NT2/D1 (cell line): Measurements from ENCODE around the gene OGFR.
"Not testable (repeated sequence)": the region's sequence is repeated elsewhere in the genome, so short reads cannot be mapped to it uniquely, and the experiment has no call there.

ENCODE experiments used
- DNase-seq: peaks from one replicate; pipeline ENCODE4 v3.0.0-alpha.2; 2011; ENCODE audit warnings: low read depth, low spot score
- H3K27me3 ChIP-seq: 2 replicates; pipeline ENCODE4 v1.6.0; 2011; ENCODE audit warnings: mild to moderate bottlenecking; ENCODE audit not compliant: insufficient read length, insufficient read depth
- H3K36me3 ChIP-seq: 2 replicates; pipeline ENCODE4 v1.6.1; 2011; ENCODE audit warnings: mild to moderate bottlenecking, low read length, mixed read lengths; ENCODE audit not compliant: insufficient read depth, insufficient read length
- H3K4me1 ChIP-seq: 2 replicates; pipeline ENCODE4 v1.5.1; 2011; ENCODE audit not compliant: insufficient read depth, insufficient read length
- H3K4me3 ChIP-seq: 2 replicates; pipeline ENCODE4 v1.5.1; 2011; ENCODE audit warnings: low read depth; ENCODE audit not compliant: insufficient read length
- H3K9ac ChIP-seq: 2 replicates; pipeline ENCODE4 v1.6.0; 2011; ENCODE audit warnings: low read depth; ENCODE audit not compliant: insufficient read length
- H3K9me3 ChIP-seq: 2 replicates; pipeline ENCODE4 v1.5.1; 2011; ENCODE audit warnings: mild to moderate bottlenecking, low read length; ENCODE audit not compliant: insufficient read depth
- SUZ12 ChIP-seq: IDR thresholded peaks from 2 replicates; pipeline ENCODE4 v1.6.1; 2011; ENCODE audit not compliant: insufficient read length, insufficient read depth; ENCODE audit errors: extremely low read depth
- YY1 ChIP-seq: IDR thresholded peaks from 2 replicates; pipeline ENCODE4 v1.6.1; 2011; ENCODE audit not compliant: insufficient read length, insufficient read depth
- ZNF274 ChIP-seq: IDR thresholded peaks from 2 replicates; pipeline ENCODE4 v1.6.1; 2011; ENCODE audit warnings: mild to moderate bottlenecking, low read depth, low read length

The OGFR gene

DNA sequence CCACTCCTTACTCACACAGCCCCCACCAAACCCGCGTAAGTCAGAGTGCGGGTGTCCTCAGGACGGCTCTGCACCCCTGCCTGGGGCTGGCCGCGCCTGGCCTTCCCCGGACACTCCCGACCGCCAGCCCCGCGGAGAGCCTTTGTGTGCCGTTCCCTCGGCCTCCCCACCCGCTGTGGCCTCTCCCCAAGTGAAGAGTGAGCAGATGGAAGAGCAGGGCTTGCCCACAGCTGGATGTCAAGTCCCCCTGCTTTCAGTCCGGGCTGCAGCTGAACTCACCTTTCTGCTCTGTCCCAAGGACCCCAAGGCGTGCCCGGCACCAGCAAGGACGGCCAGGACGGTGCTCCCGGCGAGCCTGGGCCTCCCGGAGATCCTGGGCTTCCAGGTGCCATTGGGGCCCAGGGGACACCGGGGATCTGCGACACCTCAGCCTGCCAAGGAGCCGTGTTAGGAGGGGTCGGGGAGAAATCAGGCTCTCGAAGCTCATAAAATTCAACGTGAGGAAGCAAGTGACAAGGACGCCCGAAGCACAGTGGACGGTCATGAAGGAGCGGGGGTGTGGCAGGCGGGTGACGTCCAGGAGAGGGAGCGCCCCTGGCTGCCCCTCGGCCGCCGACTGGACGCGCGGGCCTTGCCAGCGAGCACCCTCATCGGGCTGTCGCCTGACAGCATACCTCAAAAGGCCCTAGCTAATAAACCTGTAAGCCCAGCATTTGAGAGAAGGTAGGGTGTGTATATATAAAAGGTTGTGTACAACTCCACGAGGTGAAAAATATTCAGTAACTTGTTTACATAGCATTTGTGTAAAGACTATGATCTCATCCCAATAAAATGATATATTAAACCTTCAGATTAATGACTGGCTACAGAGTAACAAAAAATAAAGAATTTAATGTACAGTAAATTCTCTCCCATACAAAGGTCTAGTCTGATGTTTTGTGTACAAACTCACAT is 35.9 kb downstream of the OGFR start:
- Histone ChIP-seq H3K27me3 (no peaks in the 10 kb centered on the region), H3K4me3 (no peak overlapping the region), H3K9ac (no peak overlapping the region), H3K36me3 (peaks cover 63% of the 10 kb centered on the region), H3K4me1 (peaks cover 2% of the 10 kb centered on the region), H3K9me3 (peaks cover 3% of the 10 kb centered on the region; the same call in 1 of the 2 replicates)
- no peak for TF ChIP-seq YY1
- TF ChIP-seq SUZ12: no peak
- no peak for TF ChIP-seq ZNF274
- no peak for DNase-seq

DNA sequence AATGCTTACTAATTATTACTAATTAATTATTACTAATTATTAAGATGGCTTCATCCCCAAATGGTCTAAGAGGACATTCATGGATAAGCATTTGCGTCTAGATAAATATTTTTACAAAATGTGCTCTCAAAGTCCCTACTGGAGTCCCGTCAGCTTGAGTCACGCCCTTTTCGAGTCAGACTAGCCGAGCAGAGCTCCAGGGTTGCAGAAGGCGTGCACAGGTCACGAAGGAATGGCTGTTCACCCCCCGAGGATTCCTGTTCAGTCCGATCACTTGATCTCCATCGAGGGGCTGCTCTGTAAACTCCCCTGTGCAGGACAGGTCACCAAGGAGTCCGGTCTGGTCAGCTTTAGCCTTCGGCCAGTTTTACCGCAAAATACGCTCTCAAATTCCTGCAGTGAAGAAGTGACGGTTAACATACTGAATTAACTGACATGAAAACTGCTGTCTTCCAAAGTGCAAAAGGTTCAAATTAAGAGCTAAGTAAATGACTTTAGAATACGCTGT is 37.1 kb downstream of the OGFR start:
- no peak overlapping the region for H3K4me3 ChIP-seq
- no peaks in the 10 kb centered on the region for H3K27me3 ChIP-seq
- no peak for TF ChIP-seq YY1
- no peak for TF ChIP-seq SUZ12
- no peak for TF ChIP-seq ZNF274
- no peaks in the 10 kb centered on the region for H3K4me1 ChIP-seq
- H3K9me3 ChIP-seq: peaks cover 3% of the 10 kb centered on the region; the same call in 1 of the 2 replicates
- H3K36me3 ChIP-seq: peaks cover 62% of the 10 kb centered on the region
- DNase-seq: no peak
- no peak overlapping the region for H3K9ac ChIP-seq

DNA sequence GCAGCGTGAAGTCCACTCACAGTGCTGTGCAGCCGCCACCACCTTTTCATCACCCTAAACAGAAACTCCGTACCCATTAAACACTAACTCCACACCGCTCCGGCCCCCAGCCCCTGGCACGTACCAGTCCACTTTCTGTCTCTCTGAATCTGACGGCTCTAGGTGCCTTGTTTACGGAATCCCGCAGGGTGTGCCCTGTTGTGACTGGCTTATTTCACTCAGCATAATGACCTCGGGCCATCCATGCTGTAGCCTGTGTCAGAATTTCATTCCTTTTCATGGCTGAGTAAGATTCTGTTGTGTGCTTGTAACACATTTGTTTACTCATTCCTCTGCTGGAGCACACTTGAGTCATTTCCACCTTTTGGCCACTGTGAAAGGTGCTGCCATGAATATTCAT is 39.0 kb downstream of the OGFR start:
- Histone ChIP-seq H3K4me1 (peaks cover 4% of the 10 kb centered on the region), H3K36me3 (peaks cover 49% of the 10 kb centered on the region), H3K9ac (no peak overlapping the region), H3K4me3 (no peak overlapping the region), H3K27me3 (no peaks in the 10 kb centered on the region), H3K9me3 (peaks cover 3% of the 10 kb centered on the region; the same call in 1 of the 2 replicates)
- no peak for DNase-seq
- no peak for TF ChIP-seq ZNF274
- no peak for TF ChIP-seq SUZ12

DNA sequence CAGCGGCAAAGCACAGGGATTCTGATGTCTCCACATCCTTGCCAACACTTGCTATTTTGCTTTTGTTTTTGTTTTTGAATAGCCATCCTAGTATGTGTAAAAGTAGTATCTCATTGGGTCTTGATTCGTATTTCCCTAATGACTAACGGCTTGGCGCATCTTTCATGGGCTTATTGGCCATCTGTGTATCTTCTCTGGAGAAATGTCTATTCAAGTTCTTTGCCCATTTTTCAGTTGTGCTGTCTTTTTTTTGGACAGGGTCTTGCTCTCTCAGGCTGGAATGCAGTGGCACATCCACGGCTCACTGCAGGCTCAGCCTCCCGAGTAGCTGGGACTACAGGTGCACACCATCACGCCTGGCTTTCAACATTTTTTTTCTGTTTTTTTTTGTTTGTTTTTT is 39.5 kb downstream of the OGFR start:
- DNase-seq: no peak
- Histone ChIP-seq H3K36me3 (peaks cover 49% of the 10 kb centered on the region), H3K9me3 (peaks cover 3% of the 10 kb centered on the region; the same call in 1 of the 2 replicates), H3K27me3 (no peaks in the 10 kb centered on the region), H3K9ac (no peak overlapping the region), H3K4me1 (peaks cover 4% of the 10 kb centered on the region), H3K4me3 (no peak overlapping the region)
- TF ChIP-seq YY1 (no peak), SUZ12 (no peak), ZNF274 (no peak)

DNA sequence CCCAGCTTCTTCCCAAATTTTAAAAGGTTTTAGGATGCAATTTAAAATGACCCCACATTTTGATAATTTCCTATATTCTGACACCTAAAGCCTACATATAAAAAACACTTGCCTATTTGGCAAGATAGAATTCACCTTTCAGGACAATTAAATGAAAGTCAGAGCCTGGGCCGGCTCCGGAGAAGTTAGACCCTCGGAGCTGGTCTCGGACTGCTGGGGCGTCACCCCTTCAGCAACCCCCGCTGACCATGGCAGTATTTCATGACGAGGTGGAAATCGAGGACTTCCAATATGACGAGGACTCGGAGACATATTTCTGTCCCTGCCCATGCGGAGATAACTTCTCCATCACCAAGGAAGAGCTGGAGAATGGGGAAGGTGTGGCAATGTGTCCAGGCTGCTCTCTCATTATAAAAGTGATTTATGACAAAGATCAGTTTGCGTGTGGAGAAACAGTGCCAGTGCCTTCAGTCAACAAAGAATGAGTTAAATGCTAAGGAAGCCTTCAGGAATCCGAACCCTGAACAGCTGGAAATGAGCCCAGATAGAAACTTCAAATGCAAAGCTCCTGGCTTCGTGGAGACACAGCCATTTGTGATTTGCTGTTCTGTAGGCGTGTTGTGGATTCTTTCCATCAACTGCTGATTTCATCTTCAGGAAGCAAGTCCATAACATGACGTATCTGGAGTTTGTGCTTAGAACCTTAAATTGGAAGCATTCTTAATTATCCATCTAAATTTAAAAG is 41.0 kb downstream of the OGFR start:
- Histone ChIP-seq H3K27me3 (no peaks in the 10 kb centered on the region), H3K9me3 (peaks cover 3% of the 10 kb centered on the region; the same call in 1 of the 2 replicates), H3K36me3 (peaks cover 46% of the 10 kb centered on the region), H3K4me3 (no peak overlapping the region), H3K9ac (no peak overlapping the region), H3K4me1 (peaks cover 4% of the 10 kb centered on the region)
- no peak for DNase-seq
- TF ChIP-seq SUZ12 (no peak), ZNF274 (no peak), YY1 (no peak)

DNA sequence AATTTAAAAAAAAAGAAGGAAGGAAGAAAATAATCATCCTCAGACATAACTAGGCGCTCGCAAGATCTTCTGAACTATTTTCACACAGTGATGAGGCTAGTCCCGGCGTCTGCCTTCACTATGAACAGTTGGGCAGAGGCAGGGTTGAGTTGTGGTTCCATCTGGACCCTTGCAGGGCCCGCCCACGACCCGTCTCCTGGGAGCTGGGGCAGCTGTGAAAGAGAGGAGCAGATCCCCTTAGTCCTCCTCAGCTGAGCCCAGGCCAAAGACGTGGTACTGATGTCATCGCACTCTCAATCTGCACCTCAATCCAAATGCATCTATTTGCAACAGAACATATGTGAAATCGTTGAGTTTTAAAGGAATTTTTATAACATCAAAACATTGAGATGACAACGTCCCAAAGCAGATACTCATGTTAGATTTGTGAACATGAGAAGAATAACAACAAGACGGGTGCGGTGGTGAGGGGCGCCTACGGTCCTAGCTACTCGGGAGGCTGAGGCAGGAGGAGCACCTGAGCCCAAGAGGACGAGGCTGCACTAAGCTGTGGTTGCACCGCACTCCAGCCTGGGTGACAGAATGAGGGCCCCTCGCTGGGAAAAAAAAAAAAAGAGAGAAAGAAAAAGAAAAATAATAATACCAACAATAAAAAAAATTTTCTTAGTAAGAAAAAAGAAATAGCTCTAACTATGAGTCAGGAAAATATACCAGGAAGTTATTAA is 41.7 kb downstream of the OGFR start:
- Histone ChIP-seq H3K9me3 (peaks cover 3% of the 10 kb centered on the region; the same call in 1 of the 2 replicates), H3K9ac (no peak overlapping the region), H3K4me1 (peaks cover 4% of the 10 kb centered on the region), H3K27me3 (no peaks in the 10 kb centered on the region), H3K36me3 (peaks cover 44% of the 10 kb centered on the region), H3K4me3 (no peak overlapping the region)
- TF ChIP-seq YY1 (no peak), ZNF274 (no peak), SUZ12 (no peak)
- no peak for DNase-seq

DNA sequence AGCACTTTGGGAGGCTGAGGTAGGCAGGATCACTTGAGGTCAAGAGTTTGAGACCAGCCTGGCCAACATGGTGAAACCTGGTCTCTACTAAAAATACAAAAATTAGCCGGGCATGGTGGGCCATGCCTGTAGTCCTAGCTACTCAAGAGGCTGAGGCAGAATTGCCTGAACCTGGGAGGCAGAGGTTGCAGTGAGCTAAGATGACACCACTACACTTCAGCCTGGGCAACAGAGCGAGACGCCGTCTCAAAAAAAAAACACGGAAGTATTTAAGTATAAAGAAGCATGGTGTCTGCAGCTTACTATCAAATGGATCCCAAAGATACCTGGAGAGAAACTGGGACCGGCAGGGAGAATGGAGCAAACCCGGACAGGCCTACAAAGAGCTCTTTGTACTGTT is 44.3 kb downstream of the OGFR start:
- DNase-seq, H3K4me1 ChIP-seq, H3K9me3 ChIP-seq, H3K4me3 ChIP-seq, H3K27me3 ChIP-seq, H3K9ac ChIP-seq: not testable (repeated sequence)
- H3K36me3 ChIP-seq: peaks cover 59% of the 10 kb centered on the region
